ENCODE measurements around the gene ARL13B. TPM values are rescaled to one million over a fixed set of nuclear protein-coding genes. Genes with fewer than 3 reads are reported as not detected.

The ARL13B gene
- total and polyA plus RNA-seq, 3 experiments from 2014 or later, result 6.5 to 18.0 (median 13.7) TPM

- Histone ChIP-seq H3K9me3 (ENCODE audit: low read length) (no peaks in the 10 kb centered on the region), H3K4me1 (ENCODE audit: insufficient read depth, low read length) (no peaks in the 10 kb centered on the region), H3K27me3 (ENCODE audit: insufficient read depth, low read length, poor library complexity, severe bottlenecking) (no peaks in the 10 kb centered on the region), H3K36me3 (ENCODE audit: insufficient read depth, low read length) (no peaks in the 10 kb centered on the region), H3K4me3 (ENCODE audit: low read length) (no peak overlapping the region), H3K27ac (ENCODE audit: low read depth, low read length) (no peak overlapping the region)
- POLR2A ChIA-PET, result no interaction called here
- Mint-ChIP-seq H3K4me1 (peaks cover 4 to 6% (median 5%) of the 10 kb centered on the region in 3 donors), H3K4me3 (peak overlapping the region; percentile 44 to 86 (median 77)), H3K27ac (peak overlapping the region in 6 of 8 donors; percentile 15 to 85 (median 66)), H3K36me3 (peaks cover 0 to 6% (median 2%) of the 10 kb centered on the region in 3 donors), H3K27me3 (no peaks in the 10 kb centered on the region), H3K9me3 (no peaks in the 10 kb centered on the region)
- CTCF ChIA-PET, result interaction anchor here (0.8 to 1.6 kb wide), 6 partner anchors 21 to 77 kb away, joined by 3 to 6 read pairs (median 4); partner anchors contain the start of genes DHFR2 and NSUN3
- peak in 2 of 5 donors; percentile 36 to 40 for DNase-seq
Measured at GRCh38 chr3:94004301-94004910, 24.5 kb downstream of the ARL13B start.

GRCh38 chr3:94008253-94008652 is 28.3 kb downstream of the ARL13B start:
- H3K4me3 Mint-ChIP-seq, result no peak overlapping the region
- H3K9me3 Mint-ChIP-seq, result no peaks in the 10 kb centered on the region
- Histone ChIP-seq H3K4me3 (ENCODE audit: low read length) (no peak overlapping the region), H3K4me1 (ENCODE audit: insufficient read depth, low read length) (no peaks in the 10 kb centered on the region), H3K27me3 (ENCODE audit: insufficient read depth, low read length, poor library complexity, severe bottlenecking) (no peaks in the 10 kb centered on the region), H3K36me3 (ENCODE audit: insufficient read depth, low read length) (no peaks in the 10 kb centered on the region), H3K27ac (ENCODE audit: low read depth, low read length) (no peak overlapping the region), H3K9me3 (ENCODE audit: low read length) (no peaks in the 10 kb centered on the region)
- H3K27me3 Mint-ChIP-seq, result no peaks in the 10 kb centered on the region
- no peak overlapping the region for H3K27ac Mint-ChIP-seq
- POLR2A ChIA-PET, result no interaction called here
- CTCF ChIA-PET, result interaction anchor here (1.1 kb wide), 1 partner anchor 61 kb away, joined by 3 read pairs; no protein-coding TSS in a partner anchor
- DNase-seq, result no peak
- H3K4me1 Mint-ChIP-seq, result peaks cover 7 to 13% (median 12%) of the 10 kb centered on the region in 3 donors
- H3K36me3 Mint-ChIP-seq, result peaks cover 0 to 9% (median 6%) of the 10 kb centered on the region in 3 donors

- POLR2A ChIA-PET, result no interaction called here
Measured at GRCh38 chr3:94009608-94010007, 29.7 kb downstream of the ARL13B start.

GRCh38 chr3:94011233-94011711 is 31.3 kb downstream of the ARL13B start:
- ChIA-PET POLR2A (no interaction called here), CTCF (no interaction called here)
- Mint-ChIP-seq H3K4me3 (peak overlapping the region in 1 of 7 donors; percentile 7), H3K27ac (peak overlapping the region in 3 of 8 donors; percentile 15 to 43 (median 35)), H3K27me3 (no peaks in the 10 kb centered on the region), H3K36me3 (peaks cover 0 to 9% (median 8%) of the 10 kb centered on the region in 3 donors), H3K9me3 (no peaks in the 10 kb centered on the region), H3K4me1 (peaks cover 3 to 8% (median 6%) of the 10 kb centered on the region in 3 donors)
- Histone ChIP-seq H3K36me3 (ENCODE audit: insufficient read depth, low read length) (no peaks in the 10 kb centered on the region), H3K27me3 (ENCODE audit: insufficient read depth, low read length, poor library complexity, severe bottlenecking) (no peaks in the 10 kb centered on the region), H3K27ac (ENCODE audit: low read depth, low read length) (no peak overlapping the region), H3K9me3 (ENCODE audit: low read length) (no peaks in the 10 kb centered on the region), H3K4me3 (ENCODE audit: low read length) (no peak overlapping the region), H3K4me1 (ENCODE audit: insufficient read depth, low read length) (no peaks in the 10 kb centered on the region)
- no peak for DNase-seq

More at GRCh38 chr3:94009608-94010007, 29.7 kb downstream of the ARL13B start:
- no peaks in the 10 kb centered on the region for H3K4me1 ChIP-seq (ENCODE audit: insufficient read depth, low read length)
- no peak overlapping the region for H3K4me3 Mint-ChIP-seq
- DNase-seq, result no peak
- no peak overlapping the region for H3K27ac ChIP-seq (ENCODE audit: low read depth, low read length)
- H3K27me3 ChIP-seq (ENCODE audit: insufficient read depth, low read length, poor library complexity, severe bottlenecking), result no peaks in the 10 kb centered on the region
- H3K4me3 ChIP-seq (ENCODE audit: low read length), result no peak overlapping the region
- H3K36me3 Mint-ChIP-seq, result peaks cover 0 to 9% (median 6%) of the 10 kb centered on the region in 3 donors
- H3K27ac Mint-ChIP-seq, result peak overlapping the region in 1 of 8 donors; percentile 10
- H3K27me3 Mint-ChIP-seq, result no peaks in the 10 kb centered on the region
- no peaks in the 10 kb centered on the region for H3K9me3 Mint-ChIP-seq
- CTCF ChIA-PET, result no interaction called here
- no peaks in the 10 kb centered on the region for H3K9me3 ChIP-seq (ENCODE audit: low read length)
- no peaks in the 10 kb centered on the region for H3K36me3 ChIP-seq (ENCODE audit: insufficient read depth, low read length)
- peaks cover 3 to 8% (median 7%) of the 10 kb centered on the region in 3 donors for H3K4me1 Mint-ChIP-seq

- POLR2A ChIA-PET, result no interaction called here
- Mint-ChIP-seq H3K36me3 (peaks cover 0 to 7% (median 7%) of the 10 kb centered on the region in 3 donors), H3K4me3 (no peak overlapping the region), H3K27me3 (no peaks in the 10 kb centered on the region), H3K27ac (peak overlapping the region in 1 of 8 donors; percentile 1), H3K9me3 (no peaks in the 10 kb centered on the region), H3K4me1 (peaks cover 3 to 8% (median 6%) of the 10 kb centered on the region in 3 donors)
- CTCF ChIA-PET, result no interaction called here
- no peak for DNase-seq
- Histone ChIP-seq H3K27me3 (ENCODE audit: insufficient read depth, low read length, poor library complexity, severe bottlenecking) (no peaks in the 10 kb centered on the region), H3K9me3 (ENCODE audit: low read length) (no peaks in the 10 kb centered on the region), H3K4me3 (ENCODE audit: low read length) (no peak overlapping the region), H3K27ac (ENCODE audit: low read depth, low read length) (no peak overlapping the region), H3K4me1 (ENCODE audit: insufficient read depth, low read length) (no peaks in the 10 kb centered on the region), H3K36me3 (ENCODE audit: insufficient read depth, low read length) (no peaks in the 10 kb centered on the region)
Measured at GRCh38 chr3:94012185-94012584, 32.2 kb downstream of the ARL13B start.

GRCh38 chr3:94015025-94015424 is 35.1 kb downstream of the ARL13B start:
- CTCF ChIA-PET, result no interaction called here
- Histone ChIP-seq H3K36me3 (ENCODE audit: insufficient read depth, low read length) (no peaks in the 10 kb centered on the region), H3K4me1 (ENCODE audit: insufficient read depth, low read length) (no peaks in the 10 kb centered on the region), H3K4me3 (ENCODE audit: low read length) (no peak overlapping the region), H3K27ac (ENCODE audit: low read depth, low read length) (no peak overlapping the region), H3K27me3 (ENCODE audit: insufficient read depth, low read length, poor library complexity, severe bottlenecking) (no peaks in the 10 kb centered on the region), H3K9me3 (ENCODE audit: low read length) (no peaks in the 10 kb centered on the region)
- Mint-ChIP-seq H3K9me3 (no peaks in the 10 kb centered on the region), H3K27ac (no peak overlapping the region), H3K4me1 (peaks cover 3 to 8% (median 6%) of the 10 kb centered on the region in 3 donors), H3K27me3 (no peaks in the 10 kb centered on the region), H3K4me3 (no peak overlapping the region), H3K36me3 (peaks cover 0 to 9% (median 3%) of the 10 kb centered on the region in 3 donors)
- DNase-seq, result no peak
- POLR2A ChIA-PET, result no interaction called here

- CTCF ChIA-PET, result no interaction called here
- H3K27me3 ChIP-seq (ENCODE audit: insufficient read depth, low read length, poor library complexity, severe bottlenecking), result no peaks in the 10 kb centered on the region
Measured at GRCh38 chr3:94019659-94020058, 39.7 kb downstream of the ARL13B start.

GRCh38 chr3:94020293-94020692 is 40.3 kb downstream of the ARL13B start:
- no peak overlapping the region for H3K27ac Mint-ChIP-seq
- Histone ChIP-seq H3K4me1 (ENCODE audit: insufficient read depth, low read length) (no peaks in the 10 kb centered on the region), H3K9me3 (ENCODE audit: low read length) (no peaks in the 10 kb centered on the region), H3K27me3 (ENCODE audit: insufficient read depth, low read length, poor library complexity, severe bottlenecking) (no peaks in the 10 kb centered on the region), H3K4me3 (ENCODE audit: low read length) (no peak overlapping the region), H3K36me3 (ENCODE audit: insufficient read depth, low read length) (no peaks in the 10 kb centered on the region), H3K27ac (ENCODE audit: low read depth, low read length) (no peak overlapping the region)
- DNase-seq, result no peak
- no peaks in the 10 kb centered on the region for H3K9me3 Mint-ChIP-seq
- no peak overlapping the region for H3K4me3 Mint-ChIP-seq
- no peaks in the 10 kb centered on the region for H3K4me1 Mint-ChIP-seq
- H3K36me3 Mint-ChIP-seq, result peaks cover 0 to 2% (median 0%) of the 10 kb centered on the region in 3 donors
- POLR2A ChIA-PET, result no interaction called here
- CTCF ChIA-PET, result no interaction called here
- no peaks in the 10 kb centered on the region for H3K27me3 Mint-ChIP-seq

More at GRCh38 chr3:94019659-94020058, 39.7 kb downstream of the ARL13B start:
- Mint-ChIP-seq H3K4me1 (no peaks in the 10 kb centered on the region), H3K36me3 (peaks cover 0 to 3% (median 2%) of the 10 kb centered on the region in 3 donors), H3K27me3 (no peaks in the 10 kb centered on the region), H3K4me3 (no peak overlapping the region), H3K9me3 (no peaks in the 10 kb centered on the region), H3K27ac (no peak overlapping the region)
- no peak for DNase-seq
- no peak overlapping the region for H3K4me3 ChIP-seq (ENCODE audit: low read length)
- no peaks in the 10 kb centered on the region for H3K36me3 ChIP-seq (ENCODE audit: insufficient read depth, low read length)
- H3K27ac ChIP-seq (ENCODE audit: low read depth, low read length), result no peak overlapping the region
- POLR2A ChIA-PET, result no interaction called here
- H3K9me3 ChIP-seq (ENCODE audit: low read length), result no peaks in the 10 kb centered on the region
- no peaks in the 10 kb centered on the region for H3K4me1 ChIP-seq (ENCODE audit: insufficient read depth, low read length)

Measured in CD8-positive, alpha-beta memory T cell (primary cell).